ENCODE data around the gene ARHGAP5.
"Not testable (repeated sequence)": the region's sequence is repeated elsewhere in the genome, so short reads cannot be mapped to it uniquely, and the experiment has no call there.

The ARHGAP5 gene

DNA sequence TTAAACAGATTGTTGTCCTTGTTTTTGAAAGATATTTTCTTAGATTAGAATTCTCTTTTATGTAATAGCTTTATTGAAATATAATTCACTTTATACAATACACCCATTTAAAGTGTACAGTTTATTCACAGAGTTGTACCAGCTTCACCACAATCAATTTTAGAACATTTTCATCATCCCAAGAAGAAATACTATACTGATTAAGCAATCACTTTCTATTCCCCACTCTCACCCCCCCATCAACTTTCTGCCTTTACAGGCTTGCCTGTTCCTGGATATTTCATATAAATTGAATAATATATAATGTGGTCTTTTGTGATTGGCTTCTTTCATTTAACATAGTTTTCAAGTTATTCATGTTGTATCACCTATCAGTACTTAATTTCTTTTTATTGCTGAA is 44.4 kb downstream of the ARHGAP5 start:
- Histone ChIP-seq H3K4me3 (replicated peaks; ENCODE audit: insufficient read depth, low read length) (no peak overlapping the region), H3K27me3 (ENCODE audit: insufficient read depth, poor library complexity, severe bottlenecking) (peaks cover 2% of the 10 kb centered on the region), H3K27ac (replicated peaks) (no peak overlapping the region)
- TF ChIP-seq POLR2AphosphoS5 (IDR thresholded peaks at IDR 0.05; ENCODE audit: low read depth): no peak
- TF ChIP-seq SPI1 (IDR thresholded peaks at IDR 0.05; ENCODE audit: borderline replicate concordance, low read depth): no peak
- TF ChIP-seq REST (IDR thresholded peaks at IDR 0.05; ENCODE audit: insufficient replicate concordance, low read depth): no peak
- no peak for TF ChIP-seq CTCF (IDR thresholded peaks at IDR 0.05; ENCODE audit: insufficient read depth, low read length)
- no peak for TF ChIP-seq GABPA (IDR thresholded peaks at IDR 0.05; ENCODE audit: low read depth)
- no peak for DNase-seq (ENCODE audit: low read depth in 1 of 2, low spot score in 1 of 2)

- peaks cover 2% of the 10 kb centered on the region for H3K27me3 ChIP-seq (ENCODE audit: insufficient read depth, poor library complexity, severe bottlenecking)
- H3K27ac ChIP-seq (replicated peaks): no peak overlapping the region
- DNase-seq (ENCODE audit: low read depth in 1 of 2, low spot score in 1 of 2): no peak
- H3K4me3 ChIP-seq (replicated peaks; ENCODE audit: insufficient read depth, low read length): no peak overlapping the region
- TF ChIP-seq SPI1 (IDR thresholded peaks at IDR 0.05; ENCODE audit: borderline replicate concordance, low read depth) (no peak), REST (IDR thresholded peaks at IDR 0.05; ENCODE audit: insufficient replicate concordance, low read depth) (no peak), CTCF (IDR thresholded peaks at IDR 0.05; ENCODE audit: insufficient read depth, low read length) (no peak), POLR2AphosphoS5 (IDR thresholded peaks at IDR 0.05; ENCODE audit: low read depth) (no peak), GABPA (IDR thresholded peaks at IDR 0.05; ENCODE audit: low read depth) (no peak)
Observed at GRCh38 chr14:32121948-32122347, 44.8 kb downstream of the ARHGAP5 start.

- not testable (repeated sequence) for H3K27me3 ChIP-seq (ENCODE audit: insufficient read depth, poor library complexity, severe bottlenecking); DNase-seq (ENCODE audit: low read depth in 1 of 2, low spot score in 1 of 2); H3K4me3 ChIP-seq (replicated peaks; ENCODE audit: insufficient read depth, low read length); H3K27ac ChIP-seq (replicated peaks)
Observed at GRCh38 chr14:32126899-32127730, 50.0 kb downstream of the ARHGAP5 start.

DNA sequence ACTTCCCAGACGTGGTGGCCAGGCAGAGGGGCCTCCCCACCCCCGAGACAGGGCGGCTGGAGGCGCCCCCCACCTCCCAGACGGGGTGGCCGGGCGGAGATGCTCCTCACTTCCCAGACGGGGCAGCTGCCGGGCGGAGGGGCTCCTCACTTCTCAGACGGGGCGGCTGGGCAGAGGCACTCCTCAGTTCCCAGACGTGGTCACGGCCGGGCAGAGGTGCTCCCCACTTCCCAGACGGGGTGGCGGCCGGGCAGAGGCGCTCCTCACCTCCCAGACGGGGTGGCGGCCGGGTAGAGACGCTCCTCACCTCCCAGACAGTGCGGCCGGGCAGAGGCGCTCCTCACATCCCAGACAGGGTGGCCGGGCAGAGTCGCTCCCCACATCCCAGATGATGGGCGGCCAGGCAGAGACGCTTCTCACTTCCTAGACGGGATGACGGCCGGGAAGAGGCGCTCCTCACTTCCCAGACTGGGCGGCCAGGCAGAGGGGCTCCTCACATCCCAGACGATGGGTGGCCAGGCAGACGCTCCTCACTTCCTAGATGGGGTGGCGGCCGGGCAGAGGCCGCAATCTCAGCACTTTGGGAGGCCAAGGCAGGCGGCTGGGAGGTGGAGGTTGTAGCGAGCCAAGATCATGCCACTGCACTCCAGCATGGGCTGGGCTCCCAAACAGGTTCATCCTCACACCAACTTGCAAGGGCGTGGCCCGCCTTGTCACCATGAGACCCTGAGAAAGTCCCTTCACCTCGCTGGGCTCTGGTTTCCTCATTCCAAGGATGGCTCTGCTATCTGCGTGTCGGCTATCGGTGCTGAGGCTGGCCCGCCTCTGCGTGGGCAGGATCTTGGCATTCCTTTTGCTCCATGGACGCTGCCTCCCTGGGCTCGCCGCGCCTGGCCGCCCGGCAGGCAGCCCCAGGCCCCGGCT is 50.9 kb downstream of the ARHGAP5 start:
- H3K27me3 ChIP-seq (ENCODE audit: insufficient read depth, poor library complexity, severe bottlenecking); H3K4me3 ChIP-seq (replicated peaks; ENCODE audit: insufficient read depth, low read length); DNase-seq (ENCODE audit: low read depth in 1 of 2, low spot score in 1 of 2); H3K27ac ChIP-seq (replicated peaks): not testable (repeated sequence)
